Measurements from ENCODE around the gene EPHA3.

EPHA3 gene

DNA sequence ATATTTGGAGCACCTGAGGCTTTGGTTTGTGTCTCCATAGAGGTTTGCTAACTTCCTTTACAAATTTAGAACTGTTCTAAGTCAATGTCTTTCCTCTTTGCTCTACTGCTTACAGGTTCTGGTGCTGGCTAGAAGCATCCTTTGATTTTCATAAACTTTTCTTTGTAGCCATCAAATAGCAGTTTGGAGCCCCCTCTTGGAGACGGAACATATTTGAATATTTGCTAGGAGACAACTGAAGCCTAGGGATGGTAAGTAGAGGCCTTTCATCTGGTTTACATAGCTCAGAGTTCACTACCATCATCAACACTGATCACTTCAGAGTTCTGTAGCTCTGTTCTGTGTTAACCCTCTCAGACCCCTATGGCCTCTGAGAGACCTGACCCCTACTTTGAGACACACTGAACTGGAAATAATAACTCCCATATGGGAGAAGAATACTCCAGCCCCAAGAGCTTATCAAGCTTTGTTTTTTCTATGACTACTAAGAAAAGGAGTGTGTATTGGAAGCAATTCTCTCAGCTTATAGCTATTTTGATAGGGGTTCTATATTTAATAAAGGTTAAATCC is 420.4 kb downstream of the EPHA3 start:
- in situ Hi-C loops (cut with MboI; ENCODE audit: low sequenced_read_pairs), result no loop called here
